GM23248 (cell line): Measurements from ENCODE around the gene PKIG. TPM values are rescaled to one million over a fixed set of nuclear protein-coding genes. Genes with fewer than 3 reads are reported as not detected.

Experiments used
- DNase-seq: peaks from one replicate; pipeline ENCODE4 v3.0.0-alpha.2; 2015
- H2AFZ ChIP-seq: fragments of 200-600 bp; sonication (generic); 2 replicates; pipeline ENCODE4 v1.6.1; 2016; ENCODE audit warnings: antibody characterized with exemption
- H3F3A ChIP-seq: fragments of 200-600 bp; sonication (generic); 2 replicates; pipeline ENCODE4 v1.6.1; 2016; ENCODE audit warnings: mild to moderate bottlenecking, antibody characterized with exemption, mixed run types; ENCODE audit not compliant: insufficient read depth
- H3K27ac ChIP-seq: fragments of 200-600 bp; sonication (generic); 2 replicates; pipeline ENCODE4 v1.5.1; 2016; ENCODE audit warnings: mild to moderate bottlenecking
- H3K27me3 ChIP-seq: fragments of 200-600 bp; sonication (generic); replicated peaks from 2 replicates; pipeline ENCODE4 v1.6.1; 2016; ENCODE audit warnings: mild to moderate bottlenecking; ENCODE audit not compliant: insufficient read depth
- H3K36me3 ChIP-seq: fragments of 200-600 bp; sonication (generic); 2 replicates; pipeline ENCODE4 v1.6.1; 2016; ENCODE audit warnings: low read depth, mild to moderate bottlenecking
- H3K4me1 ChIP-seq: fragments of 200-600 bp; sonication (generic); 2 replicates; pipeline ENCODE4 v1.6.1; 2016; ENCODE audit warnings: mild to moderate bottlenecking; ENCODE audit not compliant: insufficient read depth
- H3K4me2 ChIP-seq: fragments of 200-600 bp; sonication (generic); one replicate; pipeline ENCODE4 v1.6.1; 2016; ENCODE audit warnings: mild to moderate bottlenecking; ENCODE audit not compliant: unreplicated experiment
- H3K4me3 ChIP-seq: fragments of 200-600 bp; sonication (generic); 2 replicates; pipeline ENCODE4 v1.5.1; 2016; ENCODE audit warnings: mild to moderate bottlenecking
- H3K79me2 ChIP-seq: fragments of 200-600 bp; sonication (generic); 2 replicates; pipeline ENCODE4 v1.6.1; 2016; ENCODE audit warnings: mild to moderate bottlenecking; ENCODE audit not compliant: insufficient read depth
- H3K9ac ChIP-seq: fragments of 200-600 bp; sonication (generic); 2 replicates; pipeline ENCODE4 v1.6.1; 2016; ENCODE audit warnings: mild to moderate bottlenecking
- H3K9me2 ChIP-seq: fragments of 200-600 bp; sonication (generic); 2 replicates; pipeline ENCODE4 v1.6.1; 2016; ENCODE audit warnings: mixed run types, mild to moderate bottlenecking, moderate library complexity; ENCODE audit not compliant: insufficient read depth
- H3K9me3 ChIP-seq: fragments of 200-600 bp; sonication (generic); one replicate; pipeline ENCODE4 v1.6.1; 2017; ENCODE audit warnings: low read depth
- H4K20me1 ChIP-seq: fragments of 200-600 bp; sonication (generic); 2 replicates; pipeline ENCODE4 v1.6.0; 2016; ENCODE audit not compliant: insufficient read depth
- EZH2 ChIP-seq: fragments of 200-600 bp; sonication (generic); IDR thresholded peaks from 2 replicates; pipeline ENCODE4 v1.6.1; 2018; ENCODE audit warnings: antibody characterized with exemption, mild to moderate bottlenecking; ENCODE audit not compliant: insufficient read depth, poor library complexity, severe bottlenecking
- EZH2phosphoT487 ChIP-seq: fragments of 200-600 bp; sonication (generic); IDR thresholded peaks from 2 replicates; pipeline ENCODE4 v1.6.1; 2018; ENCODE audit warnings: antibody characterized with exemption, moderate library complexity, mild to moderate bottlenecking, low read depth; ENCODE audit not compliant: insufficient read depth
- WGBS, 2 experiments: methylation state at CpG; one replicate each; pipeline ENCODE4 v1.1.6; 2015 to 2017; ENCODE audit warnings: low lambda C conversion rate in 2 of 2, low coverage in 1 of 2; ENCODE audit errors: missing lambda C conversion rate in 2 of 2; 5-methylcytosine and 5-hydroxymethylcytosine counted together
- in situ Hi-C: fragments of 300-500 bp; cut with MboI; formaldehyde crosslinking; loops from 2 replicates; pipeline ENCODE4 v1.15.0; 2020
- polyA plus RNA-seq: library from polyadenylated mRNA; unstranded; fragments of >200 nt; fragmentation: Nextera tagmentation; extraction: Ambion mirVana; gene quantifications from 2 replicates; pipeline ENCODE4 v1.2.1, GENCODE V29; 2016
- total RNA-seq: library from RNA; depleted of rRNA; stranded (reverse); fragments of >200 nt; shearing (Covaris generic); gene quantifications from 2 replicates; pipeline ENCODE4 v1.2.3, GENCODE V29; 2014

The PKIG gene
- total and polyA plus RNA-seq, 2 experiments from 2014 or later = 46.0 to 83.7 TPM

DNA sequence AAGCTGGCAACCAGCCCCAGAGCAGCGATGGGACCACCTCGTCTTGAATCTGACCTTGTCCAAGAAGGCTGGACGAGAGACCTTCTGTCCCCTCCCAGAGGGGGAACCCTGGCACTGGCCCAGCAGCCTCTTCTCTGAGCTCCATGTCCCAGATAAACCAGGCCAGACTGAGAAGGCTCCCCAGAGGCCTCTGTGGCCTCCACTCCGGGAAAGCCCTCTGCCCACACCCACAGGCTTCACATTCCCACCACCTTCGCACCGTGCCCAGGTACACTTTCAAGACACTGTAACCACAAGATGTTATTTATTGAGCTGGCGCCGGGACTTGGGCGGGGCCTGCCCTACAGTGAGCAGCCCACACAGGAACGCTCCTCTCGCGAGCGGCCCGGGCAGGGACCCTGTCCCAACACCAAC lies 35.9 kb downstream of the PKIG start:
- WGBS, 2 experiments = 82% methylated on average over 14 of the region's 14 CpGs
- TF ChIP-seq EZH2phosphoT487 = no peak
- TF ChIP-seq EZH2 = no peak
- H3F3A ChIP-seq = no peaks in the 10 kb centered on the region
- no peaks in the 10 kb centered on the region for H3K4me1 ChIP-seq
- H3K36me3 ChIP-seq = no peaks in the 10 kb centered on the region; the same call in 1 of the 2 replicates
- no peaks in the 10 kb centered on the region for H3K9me2 ChIP-seq
- H3K27ac ChIP-seq = no peak overlapping the region
- H4K20me1 ChIP-seq = no peaks in the 10 kb centered on the region
- H3K4me3 ChIP-seq = no peak overlapping the region
- in situ Hi-C loops = loop anchor here (25.0 kb wide), 1 partner anchor 406 kb away; the partner anchor contains the start of gene OSER1
- H3K9me3 ChIP-seq = no peaks in the 10 kb centered on the region
- no peak overlapping the region for H3K9ac ChIP-seq
- no peak for DNase-seq
- no peaks in the 10 kb centered on the region for H3K27me3 ChIP-seq
- H2AFZ ChIP-seq = no peak overlapping the region
- no peak overlapping the region for H3K4me2 ChIP-seq
- no peaks in the 10 kb centered on the region for H3K79me2 ChIP-seq

DNA sequence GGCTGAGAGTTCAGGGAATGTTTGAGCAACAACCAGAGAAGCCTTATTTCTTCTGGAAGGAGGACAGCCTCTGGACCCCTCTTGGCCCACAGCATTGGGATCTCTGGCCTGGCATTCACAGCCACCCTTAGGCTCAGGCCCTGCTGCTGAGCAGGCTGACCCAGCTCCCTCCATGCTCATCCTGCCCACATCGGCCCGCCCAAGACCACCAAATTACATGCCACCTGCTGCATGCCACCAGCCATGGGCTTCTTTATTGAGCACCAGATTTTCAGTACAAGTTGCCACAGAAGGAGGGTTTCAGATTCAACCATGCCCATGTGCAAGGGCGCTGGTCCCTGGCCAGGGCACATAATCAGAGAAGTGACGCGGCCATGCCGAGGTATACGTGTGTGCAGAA lies 36.9 kb downstream of the PKIG start:
- Histone ChIP-seq H3K9me2 (no peaks in the 10 kb centered on the region), H3K36me3 (no peaks in the 10 kb centered on the region; the same call in 1 of the 2 replicates), H4K20me1 (no peaks in the 10 kb centered on the region), H3K9ac (no peak overlapping the region), H2AFZ (no peak overlapping the region), H3K79me2 (no peaks in the 10 kb centered on the region), H3K9me3 (no peaks in the 10 kb centered on the region), H3K27ac (no peak overlapping the region), H3F3A (no peaks in the 10 kb centered on the region), H3K4me1 (no peaks in the 10 kb centered on the region), H3K4me2 (no peak overlapping the region), H3K27me3 (no peaks in the 10 kb centered on the region), H3K4me3 (no peak overlapping the region)
- 98% methylated on average over 7 of the region's 7 CpGs for WGBS, 2 experiments
- in situ Hi-C loops = loop anchor here (25.0 kb wide), 1 partner anchor 407 kb away; the partner anchor contains the start of gene OSER1
- no peak for DNase-seq
- TF ChIP-seq EZH2 (no peak), EZH2phosphoT487 (no peak)

DNA sequence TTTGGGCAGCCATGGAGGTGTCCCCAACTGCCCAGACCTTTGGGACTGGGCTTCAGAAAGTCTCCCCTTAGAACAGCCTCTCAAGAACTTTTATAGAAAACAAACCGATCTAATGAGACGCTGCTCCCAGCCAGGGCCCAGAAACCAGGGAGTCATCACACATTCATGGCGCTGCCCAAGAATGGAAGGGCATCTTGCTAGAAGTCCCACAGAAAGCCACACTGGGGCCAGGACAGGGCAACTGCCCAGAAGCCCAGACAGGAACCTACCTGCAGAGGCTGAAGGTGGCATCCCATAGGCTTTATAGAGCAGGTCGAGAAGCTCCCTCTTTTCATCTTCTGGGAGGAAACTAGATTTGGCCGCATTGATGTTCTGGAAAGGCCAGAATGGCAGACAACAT lies 37.7 kb downstream of the PKIG start:
- H3K27me3 ChIP-seq = no peaks in the 10 kb centered on the region
- H3K9me3 ChIP-seq = no peaks in the 10 kb centered on the region
- H3F3A ChIP-seq = no peaks in the 10 kb centered on the region
- H3K4me1 ChIP-seq = no peaks in the 10 kb centered on the region
- H3K9ac ChIP-seq = no peak overlapping the region
- WGBS, 2 experiments = 83 to 87% methylated on average over 5 of the region's 5 CpGs
- no peak overlapping the region for H2AFZ ChIP-seq
- in situ Hi-C loops = loop anchor here (10.0 to 25.0 kb wide), 2 partner anchors 235 to 408 kb away; partner anchors contain the start of gene OSER1
- H3K27ac ChIP-seq = no peak overlapping the region
- TF ChIP-seq EZH2 = no peak
- TF ChIP-seq EZH2phosphoT487 = no peak
- DNase-seq = no peak
- H3K9me2 ChIP-seq = no peaks in the 10 kb centered on the region
- no peak overlapping the region for H3K4me2 ChIP-seq
- no peaks in the 10 kb centered on the region for H3K79me2 ChIP-seq
- no peak overlapping the region for H3K4me3 ChIP-seq
- H3K36me3 ChIP-seq = no peaks in the 10 kb centered on the region; the same call in 1 of the 2 replicates
- H4K20me1 ChIP-seq = no peaks in the 10 kb centered on the region

DNA sequence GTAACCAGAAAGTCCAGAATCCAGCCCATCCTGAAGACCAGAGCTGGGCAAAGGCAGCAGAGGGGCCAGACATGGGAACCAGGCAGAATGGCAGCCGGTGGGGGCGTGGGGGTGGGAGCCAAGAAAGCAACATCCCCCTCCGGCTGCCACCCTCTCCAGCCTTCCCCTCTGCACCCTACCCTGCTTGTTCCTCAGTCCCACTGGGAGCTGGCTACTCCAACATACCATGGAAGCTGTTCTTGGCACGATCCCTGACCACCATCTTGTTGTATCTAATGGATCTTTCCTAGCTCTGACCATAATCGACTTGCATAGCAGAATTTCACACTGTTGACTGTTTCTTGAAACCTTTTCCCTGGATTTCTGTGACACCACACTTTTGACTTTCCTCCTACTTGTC lies 38.9 kb downstream of the PKIG start:
- Histone ChIP-seq H3K9me3 (no peaks in the 10 kb centered on the region), H3F3A (no peaks in the 10 kb centered on the region), H2AFZ (no peak overlapping the region), H3K4me3 (no peak overlapping the region), H3K9ac (no peak overlapping the region), H3K4me2 (no peak overlapping the region), H3K27me3 (no peaks in the 10 kb centered on the region), H3K79me2 (no peaks in the 10 kb centered on the region), H3K27ac (no peak overlapping the region), H3K4me1 (no peaks in the 10 kb centered on the region), H4K20me1 (no peaks in the 10 kb centered on the region), H3K9me2 (no peaks in the 10 kb centered on the region), H3K36me3 (no peaks in the 10 kb centered on the region; the same call in 1 of the 2 replicates)
- in situ Hi-C loops = loop anchor here (10.0 to 25.0 kb wide), 2 partner anchors 237 to 409 kb away; partner anchors contain the start of gene OSER1
- 95% methylated on average over 4 to 5 of the region's 5 CpGs for WGBS, 2 experiments
- TF ChIP-seq EZH2phosphoT487 (no peak), EZH2 (no peak)
- DNase-seq = no peak
